Astrocyte of the spinal cord (primary cell): ENCODE measurements around the gene IL10.
"Not testable (repeated sequence)": the region's sequence is repeated elsewhere in the genome, so short reads cannot be mapped to it uniquely, and the experiment has no call there.

ENCODE experiments used
- DNase-seq: peaks from one replicate; pipeline ENCODE4 v3.0.0; 2011; ENCODE audit warnings: low read depth, low spot score
- H3K4me3 ChIP-seq: 2 replicates; pipeline ENCODE4 v1.5.1; 2011; ENCODE audit warnings: low read depth, mild to moderate bottlenecking, low read length, moderate library complexity
- in situ Hi-C: cut with HindIII; loops from 2 replicates; pipeline ENCODE4 v1.10.0; 2017; ENCODE audit warnings: low sequenced_read_pairs
- TF ChIP-seq, protein P1 (sequence below): IDR thresholded peaks from 2 replicates; pipeline ENCODE4 v1.5.1; 2012; ENCODE audit warnings: low read depth, mild to moderate bottlenecking, low read length, inconsistent platforms

IL10 gene

DNA sequence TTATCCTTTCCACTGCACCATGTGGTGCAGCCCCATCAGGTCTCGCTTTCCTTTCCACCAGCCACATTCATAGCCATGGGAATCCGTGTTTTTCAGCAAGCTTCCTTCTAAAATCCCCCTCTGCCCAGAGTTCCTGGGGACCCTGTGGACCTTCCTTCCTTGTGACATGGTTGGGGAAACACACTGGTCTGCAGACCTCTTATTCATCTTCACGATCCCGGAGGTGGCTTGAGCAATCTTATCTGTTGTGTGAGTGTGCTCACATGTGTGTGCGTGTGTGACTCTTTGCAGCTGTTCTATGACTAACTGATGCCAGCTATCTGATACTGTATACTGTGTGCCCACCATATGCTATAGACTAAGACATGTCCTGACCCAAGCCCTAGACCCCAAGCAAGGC lies 15.6 kb upstream of the IL10 start:
- TF ChIP-seq, protein P1, sequence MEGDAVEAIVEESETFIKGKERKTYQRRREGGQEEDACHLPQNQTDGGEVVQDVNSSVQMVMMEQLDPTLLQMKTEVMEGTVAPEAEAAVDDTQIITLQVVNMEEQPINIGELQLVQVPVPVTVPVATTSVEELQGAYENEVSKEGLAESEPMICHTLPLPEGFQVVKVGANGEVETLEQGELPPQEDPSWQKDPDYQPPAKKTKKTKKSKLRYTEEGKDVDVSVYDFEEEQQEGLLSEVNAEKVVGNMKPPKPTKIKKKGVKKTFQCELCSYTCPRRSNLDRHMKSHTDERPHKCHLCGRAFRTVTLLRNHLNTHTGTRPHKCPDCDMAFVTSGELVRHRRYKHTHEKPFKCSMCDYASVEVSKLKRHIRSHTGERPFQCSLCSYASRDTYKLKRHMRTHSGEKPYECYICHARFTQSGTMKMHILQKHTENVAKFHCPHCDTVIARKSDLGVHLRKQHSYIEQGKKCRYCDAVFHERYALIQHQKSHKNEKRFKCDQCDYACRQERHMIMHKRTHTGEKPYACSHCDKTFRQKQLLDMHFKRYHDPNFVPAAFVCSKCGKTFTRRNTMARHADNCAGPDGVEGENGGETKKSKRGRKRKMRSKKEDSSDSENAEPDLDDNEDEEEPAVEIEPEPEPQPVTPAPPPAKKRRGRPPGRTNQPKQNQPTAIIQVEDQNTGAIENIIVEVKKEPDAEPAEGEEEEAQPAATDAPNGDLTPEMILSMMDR: no peak
- no peak overlapping the region for H3K4me3 ChIP-seq
- no peak for DNase-seq
- in situ Hi-C loops: no loop called here

DNA sequence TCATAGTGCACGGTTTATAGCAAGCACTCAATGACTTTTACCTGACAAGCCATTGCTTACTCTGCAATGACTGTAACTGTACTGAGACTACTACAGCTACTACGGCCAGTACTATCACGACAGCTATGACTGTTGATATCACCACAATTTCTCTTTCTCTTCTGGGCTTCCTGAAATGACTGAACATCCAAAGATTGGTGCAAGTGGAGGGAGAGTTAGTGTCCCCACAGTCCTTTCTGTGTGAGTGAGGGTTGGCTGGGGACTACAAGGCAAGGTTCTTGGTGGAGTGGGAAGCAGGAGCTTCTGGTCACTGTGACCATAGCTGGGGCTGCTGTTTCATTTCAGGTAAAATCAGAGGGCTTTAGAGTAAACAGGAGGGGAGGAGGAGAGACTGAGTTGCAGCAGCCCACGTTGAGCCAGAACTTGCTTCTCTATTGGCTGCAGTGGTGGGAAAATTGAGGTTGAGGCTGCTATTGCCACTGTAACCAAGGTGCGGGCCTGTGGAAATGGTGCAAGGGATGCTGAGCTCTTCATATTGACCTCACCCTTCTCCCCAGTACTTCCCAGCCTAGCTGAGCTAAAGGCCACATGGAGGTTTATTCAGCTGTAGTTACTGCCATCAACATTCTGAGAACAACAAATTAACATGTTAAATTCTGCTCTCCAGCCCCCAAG lies 14.1 kb upstream of the IL10 start:
- no peak overlapping the region for H3K4me3 ChIP-seq
- in situ Hi-C loops: no loop called here
- TF ChIP-seq, protein P1: no peak
- no peak for DNase-seq

DNA sequence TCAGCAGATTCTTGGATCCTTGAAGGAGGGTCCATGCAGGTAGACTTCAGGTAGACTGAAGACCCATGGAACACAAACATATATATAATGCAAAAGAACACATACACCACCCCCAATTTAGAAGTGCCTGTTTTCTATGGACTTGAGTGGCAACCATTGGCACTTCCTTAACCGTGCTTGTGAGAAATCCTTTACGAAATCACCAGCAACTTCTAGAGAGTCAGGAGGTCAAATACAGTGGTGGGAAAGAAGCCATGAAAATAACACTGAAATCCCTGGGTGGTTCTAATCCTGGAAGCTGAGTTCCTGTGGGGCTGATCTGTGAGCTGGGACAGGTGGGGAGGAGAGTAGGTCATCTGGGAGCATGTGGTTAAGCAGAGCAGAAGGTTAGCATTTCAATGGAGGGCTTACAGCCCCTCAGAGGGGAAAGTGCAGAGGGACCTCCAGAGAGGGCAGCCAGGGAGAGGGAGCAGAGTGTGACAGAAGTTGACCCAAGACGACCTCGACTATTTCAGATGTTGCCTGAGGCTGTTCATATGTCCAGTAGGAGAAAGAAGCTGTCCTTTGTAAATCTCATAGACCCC lies 13.0 kb upstream of the IL10 start:
- H3K4me3 ChIP-seq: no peak overlapping the region
- DNase-seq: no peak
- in situ Hi-C loops: no loop called here
- TF ChIP-seq, protein P1: no peak

DNA sequence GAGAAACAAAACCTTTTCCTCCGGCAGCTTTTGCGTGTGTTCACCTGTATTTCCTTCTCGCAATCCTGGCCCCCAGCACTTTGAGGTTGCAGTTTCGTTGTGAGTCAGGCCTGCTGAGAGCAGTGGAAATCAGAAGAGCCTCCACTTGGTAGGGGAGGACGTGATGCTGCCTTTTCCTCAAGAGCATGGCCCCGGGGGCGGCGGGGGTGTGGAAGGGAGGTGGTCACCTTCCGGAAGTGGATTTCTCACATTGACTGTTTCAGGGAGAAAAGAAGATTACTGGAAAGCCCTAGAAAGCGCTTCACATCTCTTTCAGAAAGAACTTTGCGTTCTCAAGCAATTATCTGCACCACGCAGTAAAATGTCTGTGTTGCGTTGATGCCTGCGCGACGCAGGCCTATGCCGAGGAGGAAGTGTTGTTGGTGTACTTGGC lies 12.2 kb upstream of the IL10 start:
- DNase-seq: no peak
- TF ChIP-seq, protein P1: no peak
- no peak overlapping the region for H3K4me3 ChIP-seq
- in situ Hi-C loops: no loop called here

DNA sequence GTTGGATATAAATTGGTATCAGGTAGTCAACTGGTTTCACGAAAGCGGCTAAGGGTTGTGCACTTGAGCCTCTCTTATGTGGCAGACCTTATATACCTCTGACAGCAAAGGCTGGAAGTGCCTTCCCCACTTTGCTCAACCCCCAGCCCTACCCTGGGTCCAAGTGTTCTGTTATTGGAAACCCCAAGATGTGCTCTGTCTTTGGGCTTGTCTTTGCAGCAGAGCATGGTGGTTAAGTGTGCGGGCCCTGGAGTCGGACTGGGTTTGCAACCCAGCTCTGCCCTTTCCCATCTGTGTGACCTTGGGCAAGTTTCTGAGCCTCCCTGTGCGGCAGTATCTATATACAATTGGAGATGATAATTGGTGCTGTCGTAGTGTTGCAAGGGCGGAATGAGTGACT lies 11.2 kb upstream of the IL10 start:
- DNase-seq: no peak
- TF ChIP-seq, protein P1: no peak
- in situ Hi-C loops: no loop called here
- H3K4me3 ChIP-seq: no peak overlapping the region

DNA sequence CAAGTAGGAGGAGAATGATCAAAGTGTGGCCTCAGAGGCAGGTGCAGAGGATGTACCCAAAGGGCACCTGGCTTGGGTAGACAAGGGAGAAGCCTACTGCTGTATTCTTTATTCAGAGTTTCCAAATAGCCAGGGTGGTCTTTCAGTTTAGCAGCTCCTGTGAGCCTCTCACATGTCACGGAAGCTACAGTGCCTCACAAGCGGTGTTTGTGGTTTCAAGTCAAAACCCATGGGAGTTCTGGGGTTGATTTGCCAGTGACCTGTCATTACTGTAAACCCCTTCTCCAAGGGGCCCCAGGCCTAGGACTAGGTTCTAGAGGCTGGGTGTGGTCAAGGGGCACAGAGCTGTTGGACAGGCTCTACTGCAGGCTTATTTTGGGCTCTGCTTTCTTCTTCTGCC lies 10.2 kb upstream of the IL10 start:
- in situ Hi-C loops: no loop called here
- TF ChIP-seq, protein P1: no peak
- no peak overlapping the region for H3K4me3 ChIP-seq
- no peak for DNase-seq

DNA sequence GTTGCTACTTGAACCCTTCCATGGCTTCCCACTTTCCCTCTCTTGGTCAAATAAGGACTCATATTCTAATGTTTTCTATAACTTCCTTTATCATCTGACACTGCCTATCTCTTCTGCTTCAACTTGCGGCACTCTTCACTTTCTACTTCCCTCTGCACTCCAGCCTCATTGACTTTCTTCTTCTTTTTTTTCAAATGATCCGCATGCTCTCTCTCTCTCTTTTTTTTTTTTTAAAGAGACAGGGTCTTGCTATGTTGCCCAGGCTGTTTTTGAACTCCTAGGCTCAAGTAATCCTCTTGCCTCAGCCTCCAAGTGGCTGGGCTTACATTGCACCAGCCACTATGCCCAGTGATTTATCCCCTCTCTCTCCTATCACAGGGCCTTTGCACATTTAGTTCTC lies 7.3 kb upstream of the IL10 start:
- TF ChIP-seq, protein P1: no peak
- no peak for DNase-seq
- no peak overlapping the region for H3K4me3 ChIP-seq
- in situ Hi-C loops: no loop called here

DNA sequence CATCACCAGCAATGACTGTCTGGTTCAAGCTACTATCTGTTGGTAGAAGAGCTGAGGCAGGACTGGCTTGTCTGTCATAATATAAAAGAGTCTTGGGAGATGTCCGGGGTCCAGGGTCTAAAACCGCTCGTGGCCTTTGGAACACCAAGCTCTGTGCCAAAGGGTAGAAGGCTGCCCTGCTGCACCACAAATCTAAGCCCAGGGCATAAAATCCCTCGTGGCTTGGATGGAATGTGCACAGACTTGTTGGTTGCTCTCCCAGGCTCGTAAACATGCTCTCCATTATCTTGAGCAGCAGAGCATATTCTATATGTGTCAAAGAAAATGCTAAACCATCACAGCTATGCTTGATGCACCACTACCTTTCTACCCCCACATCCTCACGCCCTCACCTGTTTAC lies 6.6 kb upstream of the IL10 start:
- DNase-seq, in situ Hi-C loops, H3K4me3 ChIP-seq: not testable (repeated sequence)
